Measurements from ENCODE around the gene ICAM3.
"Not testable (repeated sequence)": the region's sequence is repeated elsewhere in the genome, so short reads cannot be mapped to it uniquely, and the experiment has no call there.

The ICAM3 gene

GRCh38 chr19:10339380-10339960, at the start of gene ICAM3:
ICAM3 (minus strand) TSS chr19:10339624; CDS start chr19:10339614, 10 bp downstream.
- DNase-seq, result peak; percentile 65

- DNase-seq, result peak; percentile 84
Observed at GRCh38 chr19:10388957-10389356, 49.5 kb upstream of the ICAM3 start.

GRCh38 chr19:10384580-10384979, 45.2 kb upstream of the ICAM3 start:
- DNase-seq, result no peak

- DNase-seq, result not testable (repeated sequence)
Observed at GRCh38 chr19:10383223-10383499, 43.7 kb upstream of the ICAM3 start.

- peak; percentile 98 for DNase-seq
Observed at GRCh38 chr19:10380313-10381102, 41.1 kb upstream of the ICAM3 start, which contains the start of gene TYK2. TYK2 (minus strand) TSS chr19:10380572; CDS start chr19:10378406, 2,166 bp downstream.

GRCh38 chr19:10379880-10380312, 40.5 kb upstream of the ICAM3 start:
- DNase-seq, result no peak

- no peak for DNase-seq
Observed at GRCh38 chr19:10378124-10378523, 38.7 kb upstream of the ICAM3 start.

- not testable (repeated sequence) for DNase-seq
Observed at GRCh38 chr19:10377140-10377640, 37.8 kb upstream of the ICAM3 start.

GRCh38 chr19:10374931-10375330, 35.5 kb upstream of the ICAM3 start:
- DNase-seq, result no peak

GRCh38 chr19:10372690-10373089, 33.3 kb upstream of the ICAM3 start:
- DNase-seq, result no peak

- no peak for DNase-seq
Observed at GRCh38 chr19:10368101-10368803, 28.8 kb upstream of the ICAM3 start.

GRCh38 chr19:10366950-10367512, 27.6 kb upstream of the ICAM3 start:
- not testable (repeated sequence) for DNase-seq

GRCh38 chr19:10365518-10365917, 26.1 kb upstream of the ICAM3 start:
- no peak for DNase-seq

GRCh38 chr19:10364644-10365043, 25.2 kb upstream of the ICAM3 start:
- DNase-seq, result no peak

GRCh38 chr19:10363789-10364281, 24.4 kb upstream of the ICAM3 start:
- DNase-seq, result no peak

GRCh38 chr19:10362259-10362658, 22.8 kb upstream of the ICAM3 start:
- no peak for DNase-seq

GRCh38 chr19:10361569-10362011, 22.2 kb upstream of the ICAM3 start:
- DNase-seq, result no peak

- no peak for DNase-seq
Observed at GRCh38 chr19:10356431-10356830, 17.0 kb upstream of the ICAM3 start.

- peak; percentile 45 for DNase-seq
Observed at GRCh38 chr19:10353793-10354391, 14.5 kb upstream of the ICAM3 start.

GRCh38 chr19:10352764-10353671, 13.6 kb upstream of the ICAM3 start:
- no peak for DNase-seq

GRCh38 chr19:10346509-10346908, 7.1 kb upstream of the ICAM3 start:
- DNase-seq, result no peak

- no peak for DNase-seq
Observed at GRCh38 chr19:10344780-10345179, 5.4 kb upstream of the ICAM3 start.

All from CD4-positive, alpha-beta T cell treated with Interleukin-10 for 1 hour (primary cell).